ENCODE results near the gene SCRT2.

DNA sequence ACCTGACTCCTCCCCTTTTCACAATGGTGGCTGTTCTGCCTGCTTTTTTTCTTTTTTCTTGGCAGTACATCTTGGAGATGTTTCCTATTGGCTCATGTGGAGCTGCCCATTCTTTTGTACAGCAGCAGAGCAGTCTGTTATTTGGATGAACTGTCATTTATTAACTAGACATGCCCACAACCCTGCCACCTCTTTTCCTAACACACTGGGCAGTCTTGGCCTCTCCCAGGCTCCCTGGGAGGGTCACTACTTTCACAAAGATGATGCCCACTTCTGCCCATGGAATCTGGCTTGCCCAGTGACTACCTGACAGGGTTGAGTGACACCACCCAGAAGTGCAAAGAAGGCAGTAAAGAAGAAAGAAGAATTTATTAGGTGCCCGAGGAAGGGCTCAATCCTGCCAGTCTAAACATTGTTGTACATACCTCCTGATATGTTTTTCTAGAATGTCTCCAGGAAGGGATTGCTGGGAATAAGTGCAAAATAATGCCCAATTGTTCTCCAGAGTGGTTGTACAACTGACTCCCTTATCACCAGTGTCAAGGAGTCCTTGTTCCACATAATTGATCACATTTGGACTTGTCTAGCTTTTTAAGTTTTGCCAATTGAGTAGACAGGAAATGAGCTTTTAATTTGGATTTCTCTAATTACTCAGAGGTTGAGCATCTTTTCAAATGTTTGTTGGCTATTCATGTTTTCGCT, 19.7 kb upstream of the SCRT2 start:
- TF ChIP-seq EZH2 (IDR thresholded peaks at IDR 0.05) (no peak), CTCF (IDR thresholded peaks at IDR 0.05) (no peak), EZH2phosphoT487 (IDR thresholded peaks at IDR 0.05) (no peak)

All from neural progenitor cell (in vitro differentiated cells).